ENCODE data around the gene CSTF2T.

DNA sequence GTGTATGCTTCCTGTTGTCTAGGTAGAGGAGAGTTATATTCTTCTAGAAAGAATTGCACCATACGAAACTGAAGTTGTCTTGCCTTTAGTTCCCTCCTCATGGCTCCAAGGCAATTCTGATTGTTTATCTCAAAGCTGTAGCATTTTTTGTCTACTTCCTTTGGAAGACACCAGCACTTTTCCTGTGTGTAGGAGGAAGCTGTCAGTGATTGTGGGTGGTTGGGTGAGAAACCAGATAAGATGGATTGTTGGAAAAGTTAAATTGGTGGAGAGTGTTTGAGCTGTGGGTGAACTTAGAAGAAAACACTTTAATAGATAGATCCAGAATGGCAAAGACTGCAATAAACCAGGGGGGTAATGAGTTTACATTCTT lies 12.1 kb upstream of the CSTF2T start:
- TF ChIP-seq, protein P1, sequence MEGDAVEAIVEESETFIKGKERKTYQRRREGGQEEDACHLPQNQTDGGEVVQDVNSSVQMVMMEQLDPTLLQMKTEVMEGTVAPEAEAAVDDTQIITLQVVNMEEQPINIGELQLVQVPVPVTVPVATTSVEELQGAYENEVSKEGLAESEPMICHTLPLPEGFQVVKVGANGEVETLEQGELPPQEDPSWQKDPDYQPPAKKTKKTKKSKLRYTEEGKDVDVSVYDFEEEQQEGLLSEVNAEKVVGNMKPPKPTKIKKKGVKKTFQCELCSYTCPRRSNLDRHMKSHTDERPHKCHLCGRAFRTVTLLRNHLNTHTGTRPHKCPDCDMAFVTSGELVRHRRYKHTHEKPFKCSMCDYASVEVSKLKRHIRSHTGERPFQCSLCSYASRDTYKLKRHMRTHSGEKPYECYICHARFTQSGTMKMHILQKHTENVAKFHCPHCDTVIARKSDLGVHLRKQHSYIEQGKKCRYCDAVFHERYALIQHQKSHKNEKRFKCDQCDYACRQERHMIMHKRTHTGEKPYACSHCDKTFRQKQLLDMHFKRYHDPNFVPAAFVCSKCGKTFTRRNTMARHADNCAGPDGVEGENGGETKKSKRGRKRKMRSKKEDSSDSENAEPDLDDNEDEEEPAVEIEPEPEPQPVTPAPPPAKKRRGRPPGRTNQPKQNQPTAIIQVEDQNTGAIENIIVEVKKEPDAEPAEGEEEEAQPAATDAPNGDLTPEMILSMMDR (conservative IDR thresholded peaks at IDR 0.05) = no peak
- no peak for TF ChIP-seq ZFX (IDR thresholded peaks at IDR 0.05)

All from C4-2B (cell line).